T-helper 1 cell treated with Interleukin-12 subunit alpha and Interleukin-12 subunit beta and Interleukin-4 antibody, amounts not matched to agents 30 μg/mL and 1 μg/mL, for 36 hours (primary cell): ENCODE results near the gene CDK6.

Source experiments
- H3K27ac Mint-ChIP-seq: one replicate; pipeline ENCODE4 v1.8.0; 2021; ENCODE audit warnings: mild to moderate bottlenecking, mixed read lengths
- H3K27me3 Mint-ChIP-seq: one replicate; pipeline ENCODE4 v1.8.0; 2021; ENCODE audit warnings: low read depth, mixed read lengths
- H3K36me3 Mint-ChIP-seq: one replicate; pipeline ENCODE4 v1.8.0; 2021; ENCODE audit warnings: low read depth, mixed read lengths
- H3K4me1 Mint-ChIP-seq: one replicate; pipeline ENCODE4 v1.8.0; 2021; ENCODE audit warnings: low read depth, mixed read lengths
- H3K4me3 Mint-ChIP-seq: one replicate; pipeline ENCODE4 v1.8.0; 2021; ENCODE audit warnings: mild to moderate bottlenecking, moderate library complexity, mixed read lengths
- H3K9me3 Mint-ChIP-seq: one replicate; pipeline ENCODE4 v1.8.0; 2021; ENCODE audit warnings: mixed read lengths

The CDK6 gene

DNA sequence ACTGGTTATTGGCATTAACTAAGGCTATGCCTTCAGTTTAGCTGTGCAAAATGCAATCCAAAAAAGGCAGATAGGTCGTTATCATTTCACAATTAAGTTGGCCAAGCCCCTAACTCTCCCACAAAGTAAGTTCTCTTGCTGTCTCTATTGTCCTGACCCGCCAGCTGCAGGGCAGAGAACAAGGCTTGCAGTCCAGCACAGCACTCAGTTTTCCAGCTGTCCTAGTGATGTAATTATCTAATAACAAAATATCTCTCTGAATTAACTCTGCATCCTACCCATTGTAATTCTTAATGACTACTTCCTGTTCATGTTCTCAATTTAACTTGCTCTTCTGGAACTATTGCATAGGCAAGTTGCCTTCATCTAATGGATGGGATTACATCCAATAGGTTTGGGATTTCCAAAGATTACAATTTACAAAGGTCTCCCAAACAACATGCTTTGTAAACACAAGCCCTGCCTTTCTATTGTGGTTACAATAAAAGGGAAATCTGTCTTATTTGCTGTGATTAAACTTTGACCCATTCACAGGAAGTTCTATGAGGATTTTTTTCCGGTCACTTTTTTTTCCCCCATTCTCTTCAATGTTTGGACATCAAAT lies 55.2 kb downstream of the CDK6 start:
- peaks cover 14% of the 10 kb centered on the region for H3K9me3 Mint-ChIP-seq
- H3K36me3 Mint-ChIP-seq: peaks cover 47% of the 10 kb centered on the region
- no peak overlapping the region for H3K4me3 Mint-ChIP-seq
- H3K27me3 Mint-ChIP-seq: no peaks in the 10 kb centered on the region
- no peak overlapping the region for H3K27ac Mint-ChIP-seq
- H3K4me1 Mint-ChIP-seq: peaks cover 51% of the 10 kb centered on the region

DNA sequence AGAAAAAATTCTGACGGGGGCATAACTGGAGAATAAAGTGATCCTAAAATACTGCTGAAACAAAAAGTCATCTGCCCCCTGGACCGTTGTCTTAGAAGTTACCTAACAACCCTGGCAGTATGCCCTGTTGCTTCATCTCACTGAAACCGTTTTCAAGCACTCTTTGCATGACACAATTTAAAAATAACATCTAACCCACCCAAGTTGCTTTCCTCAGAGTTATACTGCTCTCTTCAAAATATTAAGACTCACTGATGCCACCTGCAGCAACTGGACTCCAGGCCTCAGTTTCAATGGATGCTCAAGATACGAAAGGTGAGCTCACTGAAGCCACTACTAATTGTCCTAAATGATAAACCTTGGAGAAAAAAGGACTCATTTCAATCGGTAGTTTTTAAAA lies 57.4 kb downstream of the CDK6 start:
- Mint-ChIP-seq H3K4me3 (no peak overlapping the region), H3K4me1 (peaks cover 44% of the 10 kb centered on the region), H3K36me3 (peaks cover 48% of the 10 kb centered on the region)

DNA sequence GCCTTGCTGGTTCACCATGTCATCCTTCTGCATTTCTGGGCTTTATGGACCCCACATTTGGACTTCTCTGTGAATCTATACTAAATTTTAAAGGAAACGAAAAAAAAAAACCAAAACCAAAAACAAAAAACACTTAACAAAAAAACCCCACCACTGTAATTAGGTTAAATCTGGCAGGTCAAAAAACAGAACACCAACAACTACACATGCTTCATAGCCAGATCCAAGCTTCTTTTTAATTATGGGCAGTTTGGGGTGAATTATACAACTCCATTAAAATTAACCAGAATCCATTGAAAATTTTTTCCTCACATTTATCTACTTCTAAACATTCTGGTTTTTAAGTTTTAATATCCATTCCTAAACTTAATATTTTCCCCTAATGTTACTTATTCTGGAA lies 58.4 kb downstream of the CDK6 start:
- H3K27ac Mint-ChIP-seq: no peak overlapping the region
- peaks cover 56% of the 10 kb centered on the region for H3K36me3 Mint-ChIP-seq
- H3K27me3 Mint-ChIP-seq: no peaks in the 10 kb centered on the region
- no peak overlapping the region for H3K4me3 Mint-ChIP-seq
- H3K4me1 Mint-ChIP-seq: peaks cover 42% of the 10 kb centered on the region
- peaks cover 17% of the 10 kb centered on the region for H3K9me3 Mint-ChIP-seq

More for the DNA sequence above, 57.4 kb downstream of the CDK6 start:
- Mint-ChIP-seq H3K9me3 (peaks cover 17% of the 10 kb centered on the region), H3K27ac (no peak overlapping the region), H3K27me3 (no peaks in the 10 kb centered on the region)

GRCh38 chr7:92773808-92774207 lies 62.6 kb downstream of the CDK6 start:
- Mint-ChIP-seq H3K27ac (no peak overlapping the region), H3K4me3 (no peak overlapping the region), H3K36me3 (peaks cover 52% of the 10 kb centered on the region), H3K27me3 (no peaks in the 10 kb centered on the region), H3K4me1 (peaks cover 34% of the 10 kb centered on the region), H3K9me3 (peaks cover 17% of the 10 kb centered on the region)

DNA sequence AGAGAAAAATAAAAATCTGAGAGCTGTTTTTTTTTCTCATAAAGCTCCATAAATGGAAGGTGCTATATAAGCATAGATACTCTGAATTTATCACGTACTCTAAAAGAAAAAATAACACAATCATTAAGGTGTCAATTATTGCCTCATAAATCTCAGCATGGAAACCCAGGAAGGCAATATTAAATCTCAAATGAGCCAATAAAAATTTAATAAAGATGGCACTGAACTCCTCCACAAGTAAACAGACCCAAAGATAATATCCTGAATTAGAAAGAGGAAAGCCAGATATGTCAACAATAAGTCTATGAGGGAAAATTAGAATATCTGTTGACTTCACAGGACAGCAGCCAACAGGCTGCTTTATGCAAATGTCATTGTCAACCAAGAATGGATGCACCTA lies 66.5 kb downstream of the CDK6 start:
- peak overlapping the region; percentile 64 for H3K27ac Mint-ChIP-seq
- no peak overlapping the region for H3K4me3 Mint-ChIP-seq
- H3K36me3 Mint-ChIP-seq: peaks cover 55% of the 10 kb centered on the region

GRCh38 chr7:92769394-92769699 lies 67.0 kb downstream of the CDK6 start:
- Mint-ChIP-seq H3K4me3 (no peak overlapping the region), H3K9me3 (no peaks in the 10 kb centered on the region), H3K27me3 (no peaks in the 10 kb centered on the region), H3K4me1 (peaks cover 57% of the 10 kb centered on the region), H3K36me3 (peaks cover 51% of the 10 kb centered on the region), H3K27ac (peak overlapping the region; percentile 64)

More for the DNA sequence above, 66.5 kb downstream of the CDK6 start:
- Mint-ChIP-seq H3K9me3 (no peaks in the 10 kb centered on the region), H3K27me3 (no peaks in the 10 kb centered on the region), H3K4me1 (peaks cover 59% of the 10 kb centered on the region)

GRCh38 chr7:92768501-92769393 lies 67.6 kb downstream of the CDK6 start:
- Mint-ChIP-seq H3K9me3 (no peaks in the 10 kb centered on the region), H3K36me3 (peaks cover 48% of the 10 kb centered on the region), H3K27ac (peak overlapping the region; percentile 82), H3K4me1 (peaks cover 58% of the 10 kb centered on the region), H3K4me3 (peak overlapping the region; percentile 57), H3K27me3 (no peaks in the 10 kb centered on the region)

GRCh38 chr7:92767437-92767836 lies 68.9 kb downstream of the CDK6 start:
- no peaks in the 10 kb centered on the region for H3K27me3 Mint-ChIP-seq
- no peaks in the 10 kb centered on the region for H3K9me3 Mint-ChIP-seq
- peaks cover 51% of the 10 kb centered on the region for H3K4me1 Mint-ChIP-seq
- peaks cover 39% of the 10 kb centered on the region for H3K36me3 Mint-ChIP-seq
- no peak overlapping the region for H3K4me3 Mint-ChIP-seq
- H3K27ac Mint-ChIP-seq: peak overlapping the region; percentile 8

DNA sequence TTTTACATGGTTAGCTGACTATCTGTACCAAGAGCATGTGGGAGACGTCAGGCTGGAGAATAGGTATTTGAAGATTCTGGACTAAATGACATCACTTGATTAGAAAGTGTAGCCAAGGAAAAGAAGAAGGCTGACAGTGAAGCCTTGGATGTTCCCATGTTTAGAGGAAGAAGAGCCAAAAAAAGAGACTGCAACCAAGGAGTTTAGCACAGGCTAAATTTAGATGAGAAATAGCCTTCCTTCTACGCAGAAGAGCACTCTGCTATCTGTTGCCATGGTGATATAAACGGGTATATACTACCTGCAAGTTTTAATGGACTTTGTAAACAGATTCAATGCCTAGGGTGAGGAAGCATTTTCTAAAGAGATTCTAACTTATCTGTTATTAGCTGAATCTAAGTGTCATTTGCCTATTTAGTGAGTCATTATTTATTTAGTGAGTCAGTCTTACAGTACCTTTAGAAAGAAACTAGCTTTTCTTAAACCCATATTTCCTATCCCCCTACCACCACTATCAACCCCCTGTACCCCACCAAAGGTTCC lies 69.8 kb downstream of the CDK6 start:
- no peak overlapping the region for H3K4me3 Mint-ChIP-seq
- peaks cover 57% of the 10 kb centered on the region for H3K4me1 Mint-ChIP-seq
- no peaks in the 10 kb centered on the region for H3K27me3 Mint-ChIP-seq
- H3K9me3 Mint-ChIP-seq: no peaks in the 10 kb centered on the region
- H3K27ac Mint-ChIP-seq: peak overlapping the region; percentile 14
- H3K36me3 Mint-ChIP-seq: peaks cover 41% of the 10 kb centered on the region

- peaks cover 57% of the 10 kb centered on the region for H3K4me1 Mint-ChIP-seq
- H3K4me3 Mint-ChIP-seq: no peak overlapping the region
- H3K27ac Mint-ChIP-seq: no peak overlapping the region
- H3K36me3 Mint-ChIP-seq: peaks cover 43% of the 10 kb centered on the region
- no peaks in the 10 kb centered on the region for H3K27me3 Mint-ChIP-seq
- no peaks in the 10 kb centered on the region for H3K9me3 Mint-ChIP-seq
Observed at GRCh38 chr7:92765725-92766124, 70.6 kb downstream of the CDK6 start.

GRCh38 chr7:92763636-92764423 lies 72.5 kb downstream of the CDK6 start:
- Mint-ChIP-seq H3K27me3 (no peaks in the 10 kb centered on the region), H3K4me3 (no peak overlapping the region), H3K9me3 (no peaks in the 10 kb centered on the region), H3K27ac (no peak overlapping the region), H3K36me3 (peaks cover 50% of the 10 kb centered on the region), H3K4me1 (peaks cover 54% of the 10 kb centered on the region)

- H3K4me1 Mint-ChIP-seq: peaks cover 46% of the 10 kb centered on the region
- no peak overlapping the region for H3K4me3 Mint-ChIP-seq
Observed at GRCh38 chr7:92762851-92763250, 73.5 kb downstream of the CDK6 start.

DNA sequence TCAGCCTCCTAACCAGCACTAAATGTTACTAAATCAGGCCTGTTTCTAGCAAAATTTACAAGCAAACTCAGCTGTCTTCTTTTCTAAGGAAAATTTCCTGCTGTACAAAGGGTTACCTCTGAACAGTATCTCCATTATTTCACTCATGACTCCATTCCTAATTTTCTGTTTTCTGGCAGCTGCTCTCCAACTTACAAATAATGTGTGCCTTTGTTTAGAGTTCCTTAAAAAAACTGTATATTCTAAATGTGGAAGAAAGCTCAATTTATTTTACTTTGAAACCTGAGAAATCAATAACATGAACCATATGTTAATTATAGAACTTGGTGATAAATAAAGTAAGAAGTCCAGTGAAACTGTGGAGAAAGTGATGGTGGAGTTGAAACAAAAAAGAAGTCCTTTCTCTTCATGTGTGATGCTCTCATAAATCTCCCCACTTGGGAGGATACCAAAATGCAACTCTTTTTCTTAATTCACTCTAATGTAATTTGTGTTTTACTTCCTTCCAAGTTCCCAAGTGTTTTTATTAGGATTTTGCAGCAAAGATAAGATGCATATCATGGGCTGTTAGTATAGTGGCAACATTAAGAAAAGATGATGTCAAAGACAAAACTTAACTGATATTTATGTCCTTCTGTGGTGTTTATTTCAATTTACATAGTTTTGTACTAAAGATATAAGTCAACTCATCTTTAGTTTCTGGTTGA lies 74.8 kb downstream of the CDK6 start:
- peaks cover 38% of the 10 kb centered on the region for H3K4me1 Mint-ChIP-seq
- H3K27me3 Mint-ChIP-seq: no peaks in the 10 kb centered on the region
- H3K4me3 Mint-ChIP-seq: no peak overlapping the region
- H3K36me3 Mint-ChIP-seq: peaks cover 50% of the 10 kb centered on the region
- no peak overlapping the region for H3K27ac Mint-ChIP-seq
- peaks cover 5% of the 10 kb centered on the region for H3K9me3 Mint-ChIP-seq

More at GRCh38 chr7:92762851-92763250, 73.5 kb downstream of the CDK6 start:
- no peak overlapping the region for H3K27ac Mint-ChIP-seq
- no peaks in the 10 kb centered on the region for H3K9me3 Mint-ChIP-seq
- peaks cover 50% of the 10 kb centered on the region for H3K36me3 Mint-ChIP-seq
- no peaks in the 10 kb centered on the region for H3K27me3 Mint-ChIP-seq
